Measurements from ENCODE around the gene MXD3. TPM values are rescaled to one million over a fixed set of nuclear protein-coding genes. Genes with fewer than 3 reads are reported as not detected.

MXD3 gene
- total and polyA plus RNA-seq, 8 donors = 6.8 to 86.9 (median 20.4) TPM

GRCh38 chr5:177332896-177333260, 21.2 kb upstream of the MXD3 start:
- Histone ChIP-seq H3K4me3 (no peak overlapping the region), H3K9me3 (no peaks in the 10 kb centered on the region), H3K36me3 (peaks cover 62 to 98% (median 96%) of the 10 kb centered on the region in 4 donors), H3K27me3 (no peaks in the 10 kb centered on the region), H3K4me1 (peaks cover 0 to 5% (median 0%) of the 10 kb centered on the region in 4 donors), H3K27ac (no peak overlapping the region)
- no peak for DNase-seq
- intact Hi-C loops (cut with DNase I; ENCODE audit: low total_unique reads) = no loop called here
- no peak for TF ChIP-seq EP300 (IDR thresholded peaks at IDR 0.05)
- no peak for TF ChIP-seq POLR2A (IDR thresholded peaks at IDR 0.05)
- no peak for TF ChIP-seq POLR2AphosphoS5 (IDR thresholded peaks at IDR 0.05)
- TF ChIP-seq, protein P1, sequence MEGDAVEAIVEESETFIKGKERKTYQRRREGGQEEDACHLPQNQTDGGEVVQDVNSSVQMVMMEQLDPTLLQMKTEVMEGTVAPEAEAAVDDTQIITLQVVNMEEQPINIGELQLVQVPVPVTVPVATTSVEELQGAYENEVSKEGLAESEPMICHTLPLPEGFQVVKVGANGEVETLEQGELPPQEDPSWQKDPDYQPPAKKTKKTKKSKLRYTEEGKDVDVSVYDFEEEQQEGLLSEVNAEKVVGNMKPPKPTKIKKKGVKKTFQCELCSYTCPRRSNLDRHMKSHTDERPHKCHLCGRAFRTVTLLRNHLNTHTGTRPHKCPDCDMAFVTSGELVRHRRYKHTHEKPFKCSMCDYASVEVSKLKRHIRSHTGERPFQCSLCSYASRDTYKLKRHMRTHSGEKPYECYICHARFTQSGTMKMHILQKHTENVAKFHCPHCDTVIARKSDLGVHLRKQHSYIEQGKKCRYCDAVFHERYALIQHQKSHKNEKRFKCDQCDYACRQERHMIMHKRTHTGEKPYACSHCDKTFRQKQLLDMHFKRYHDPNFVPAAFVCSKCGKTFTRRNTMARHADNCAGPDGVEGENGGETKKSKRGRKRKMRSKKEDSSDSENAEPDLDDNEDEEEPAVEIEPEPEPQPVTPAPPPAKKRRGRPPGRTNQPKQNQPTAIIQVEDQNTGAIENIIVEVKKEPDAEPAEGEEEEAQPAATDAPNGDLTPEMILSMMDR (IDR thresholded peaks at IDR 0.05) = no peak
- WGBS, 5 donors = 86 to 95% (median 93%) methylated on average over 10 to 13 of the region's 13 CpGs

- intact Hi-C loops (cut with DNase I; ENCODE audit: low total_unique reads) = no loop called here
- WGBS, 5 donors = 81 to 92% (median 88%) methylated on average over 30 to 35 of the region's 35 CpGs
These were observed 20.6 kb upstream of the MXD3 start for GRCh38 chr5:177332031-177332895.

GRCh38 chr5:177330991-177331842, 19.5 kb upstream of the MXD3 start:
- peaks cover 45 to 83% (median 80%) of the 10 kb centered on the region in 4 donors for H3K36me3 ChIP-seq
- 76 to 85% (median 83%) methylated on average over 24 to 27 of the region's 27 CpGs for WGBS, 5 donors
- H3K27ac ChIP-seq = no peak overlapping the region
- no peaks in the 10 kb centered on the region for H3K27me3 ChIP-seq
- peaks cover 0 to 8% (median 2%) of the 10 kb centered on the region in 4 donors for H3K4me1 ChIP-seq
- TF ChIP-seq, protein P1 (IDR thresholded peaks at IDR 0.05) = no peak
- TF ChIP-seq EP300 (IDR thresholded peaks at IDR 0.05) = no peak
- TF ChIP-seq POLR2A (IDR thresholded peaks at IDR 0.05) = no peak
- no peak for TF ChIP-seq POLR2AphosphoS5 (IDR thresholded peaks at IDR 0.05)
- H3K9me3 ChIP-seq = no peaks in the 10 kb centered on the region
- intact Hi-C loops (cut with DNase I; ENCODE audit: low total_unique reads) = no loop called here
- H3K4me3 ChIP-seq = no peak overlapping the region
- no peak for DNase-seq

More at GRCh38 chr5:177332031-177332895, 20.6 kb upstream of the MXD3 start:
- no peak overlapping the region for H3K27ac ChIP-seq
- no peak overlapping the region for H3K4me3 ChIP-seq
- DNase-seq = no peak
- no peaks in the 10 kb centered on the region for H3K9me3 ChIP-seq
- no peak for TF ChIP-seq EP300 (IDR thresholded peaks at IDR 0.05)
- TF ChIP-seq POLR2A (IDR thresholded peaks at IDR 0.05) = no peak
- TF ChIP-seq POLR2AphosphoS5 (IDR thresholded peaks at IDR 0.05) = no peak
- TF ChIP-seq, protein P1 (IDR thresholded peaks at IDR 0.05) = no peak
- peaks cover 0 to 5% (median 0%) of the 10 kb centered on the region in 4 donors for H3K4me1 ChIP-seq
- peaks cover 55 to 93% (median 90%) of the 10 kb centered on the region in 4 donors for H3K36me3 ChIP-seq
- no peaks in the 10 kb centered on the region for H3K27me3 ChIP-seq

- no peak for DNase-seq
- no peaks in the 10 kb centered on the region for H3K27me3 ChIP-seq
- peaks cover 32 to 70% (median 66%) of the 10 kb centered on the region in 4 donors for H3K36me3 ChIP-seq
- no peaks in the 10 kb centered on the region for H3K9me3 ChIP-seq
- H3K4me1 ChIP-seq = peaks cover 0 to 12% (median 6%) of the 10 kb centered on the region in 4 donors
- no peak overlapping the region for H3K27ac ChIP-seq
- WGBS, 5 donors = 79 to 90% (median 88%) methylated on average over 5 to 6 of the region's 6 CpGs
- intact Hi-C loops (cut with DNase I; ENCODE audit: low total_unique reads) = loop anchor here (10.0 kb wide), 1 partner anchor 45 kb away; no protein-coding TSS in a partner anchor
- H3K4me3 ChIP-seq = no peak overlapping the region
- TF ChIP-seq EP300 (IDR thresholded peaks at IDR 0.05) (no peak), POLR2AphosphoS5 (IDR thresholded peaks at IDR 0.05) (no peak), POLR2A (IDR thresholded peaks at IDR 0.05) (no peak)
- TF ChIP-seq, protein P1 (IDR thresholded peaks at IDR 0.05) = no peak
These were observed 18.2 kb upstream of the MXD3 start for GRCh38 chr5:177329883-177330282.

All from stomach (tissue), 9 donors.